ENCODE measurements around the gene TAF5L. TPM values are rescaled to one million over a fixed set of nuclear protein-coding genes. Genes with fewer than 3 reads are reported as not detected.

The TAF5L gene
- total RNA-seq, 3 donors from 2014 or later (not counting 1 experiment from before 2014, with no cell fraction given) = 21.6 to 37.9 (median 32.7) TPM

DNA sequence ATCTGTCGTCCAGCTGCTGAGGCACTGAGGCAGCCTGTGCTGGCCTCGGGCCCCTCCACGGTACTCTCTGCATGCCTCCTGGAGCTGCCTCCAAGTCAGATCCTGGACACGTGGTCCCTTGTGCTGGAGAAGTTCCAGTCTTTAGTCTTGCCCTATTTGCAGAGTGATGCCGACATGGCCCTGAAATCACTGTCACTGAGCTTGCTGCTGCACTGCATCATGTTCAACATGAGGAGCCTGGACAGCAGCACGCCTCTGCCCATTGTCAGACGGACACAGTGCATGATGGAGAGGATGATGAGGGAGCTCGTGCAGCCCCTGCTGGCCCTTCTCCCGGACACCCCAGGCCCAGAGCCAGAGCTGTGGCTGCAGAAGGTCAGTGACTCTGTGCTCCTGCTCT lies 10.1 kb upstream of the TAF5L start:
- intact Hi-C loops (cut with micrococcal nuclease) = no loop called here
- no peak for DNase-seq
- Mint-ChIP-seq H3K4me3 (no peak overlapping the region), H3K4me1 (peaks cover 11 to 17% of the 10 kb centered on the region in 2 donors), H3K36me3 (peaks cover 8% of the 10 kb centered on the region), H3K9me3 (no peaks in the 10 kb centered on the region), H3K27me3 (ENCODE audit: low read depth in 2 of 2) (no peaks in the 10 kb centered on the region), H3K27ac (no peak overlapping the region)
- 97% methylated on average over 9 of the region's 9 CpGs for WGBS (ENCODE audit: insufficient coverage)
- Histone ChIP-seq H3K27me3 (ENCODE audit: control insufficient read depth, insufficient read depth, low read length) (no peaks in the 10 kb centered on the region), H3K27ac (ENCODE audit: low read length) (no peak overlapping the region), H3K9me3 (ENCODE audit: control insufficient read depth, insufficient read depth, low read length) (no peaks in the 10 kb centered on the region), H3K4me3 (ENCODE audit: low read length) (no peak overlapping the region), H3K36me3 (ENCODE audit: control insufficient read depth, insufficient read depth, low read length) (peaks cover 46% of the 10 kb centered on the region), H3K4me1 (ENCODE audit: control insufficient read depth, insufficient read depth, low read length) (no peaks in the 10 kb centered on the region)
- ATAC-seq = no peak
- TF ChIP-seq, protein P1, sequence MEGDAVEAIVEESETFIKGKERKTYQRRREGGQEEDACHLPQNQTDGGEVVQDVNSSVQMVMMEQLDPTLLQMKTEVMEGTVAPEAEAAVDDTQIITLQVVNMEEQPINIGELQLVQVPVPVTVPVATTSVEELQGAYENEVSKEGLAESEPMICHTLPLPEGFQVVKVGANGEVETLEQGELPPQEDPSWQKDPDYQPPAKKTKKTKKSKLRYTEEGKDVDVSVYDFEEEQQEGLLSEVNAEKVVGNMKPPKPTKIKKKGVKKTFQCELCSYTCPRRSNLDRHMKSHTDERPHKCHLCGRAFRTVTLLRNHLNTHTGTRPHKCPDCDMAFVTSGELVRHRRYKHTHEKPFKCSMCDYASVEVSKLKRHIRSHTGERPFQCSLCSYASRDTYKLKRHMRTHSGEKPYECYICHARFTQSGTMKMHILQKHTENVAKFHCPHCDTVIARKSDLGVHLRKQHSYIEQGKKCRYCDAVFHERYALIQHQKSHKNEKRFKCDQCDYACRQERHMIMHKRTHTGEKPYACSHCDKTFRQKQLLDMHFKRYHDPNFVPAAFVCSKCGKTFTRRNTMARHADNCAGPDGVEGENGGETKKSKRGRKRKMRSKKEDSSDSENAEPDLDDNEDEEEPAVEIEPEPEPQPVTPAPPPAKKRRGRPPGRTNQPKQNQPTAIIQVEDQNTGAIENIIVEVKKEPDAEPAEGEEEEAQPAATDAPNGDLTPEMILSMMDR (IDR thresholded peaks at IDR 0.05) = no peak

DNA sequence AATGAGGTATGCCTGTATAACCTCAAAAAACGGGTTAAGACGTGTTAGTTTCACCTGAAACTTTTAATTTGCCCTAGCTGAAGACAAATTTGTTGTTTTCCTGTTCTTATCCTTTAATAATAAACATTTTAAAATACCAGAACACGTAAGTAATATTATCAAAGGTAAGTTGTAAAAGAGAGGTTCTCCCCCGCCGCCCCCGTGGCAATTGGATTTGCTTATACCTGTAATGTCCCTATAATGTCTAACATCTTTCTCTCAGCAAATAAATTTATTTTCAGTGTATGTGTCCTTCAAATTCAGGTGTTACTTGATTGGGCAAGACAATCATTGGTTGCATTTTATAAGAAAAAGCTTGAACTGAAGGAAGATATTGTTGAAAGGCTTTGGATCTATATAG lies 6.0 kb upstream of the TAF5L start:
- Histone ChIP-seq H3K27me3 (ENCODE audit: control insufficient read depth, insufficient read depth, low read length) (no peaks in the 10 kb centered on the region), H3K36me3 (ENCODE audit: control insufficient read depth, insufficient read depth, low read length) (peaks cover 28% of the 10 kb centered on the region), H3K4me3 (ENCODE audit: low read length) (no peak overlapping the region), H3K9me3 (ENCODE audit: control insufficient read depth, insufficient read depth, low read length) (no peaks in the 10 kb centered on the region), H3K27ac (ENCODE audit: low read length) (no peak overlapping the region), H3K4me1 (ENCODE audit: control insufficient read depth, insufficient read depth, low read length) (no peaks in the 10 kb centered on the region)
- WGBS (ENCODE audit: insufficient coverage) = 96% methylated on average over 2 of the region's 6 CpGs
- peaks cover 13 to 21% of the 10 kb centered on the region in 2 donors for H3K4me1 Mint-ChIP-seq
- DNase-seq (no peak), ATAC-seq (no peak)
- H3K36me3 Mint-ChIP-seq = peaks cover 2% of the 10 kb centered on the region
- TF ChIP-seq, protein P1 (IDR thresholded peaks at IDR 0.05) = no peak
- H3K9me3 Mint-ChIP-seq = no peaks in the 10 kb centered on the region
- H3K4me3 Mint-ChIP-seq = no peak overlapping the region
- H3K27me3 Mint-ChIP-seq (ENCODE audit: low read depth in 2 of 2) = no peaks in the 10 kb centered on the region
- intact Hi-C loops (cut with micrococcal nuclease) = no loop called here
- no peak overlapping the region for H3K27ac Mint-ChIP-seq

DNA sequence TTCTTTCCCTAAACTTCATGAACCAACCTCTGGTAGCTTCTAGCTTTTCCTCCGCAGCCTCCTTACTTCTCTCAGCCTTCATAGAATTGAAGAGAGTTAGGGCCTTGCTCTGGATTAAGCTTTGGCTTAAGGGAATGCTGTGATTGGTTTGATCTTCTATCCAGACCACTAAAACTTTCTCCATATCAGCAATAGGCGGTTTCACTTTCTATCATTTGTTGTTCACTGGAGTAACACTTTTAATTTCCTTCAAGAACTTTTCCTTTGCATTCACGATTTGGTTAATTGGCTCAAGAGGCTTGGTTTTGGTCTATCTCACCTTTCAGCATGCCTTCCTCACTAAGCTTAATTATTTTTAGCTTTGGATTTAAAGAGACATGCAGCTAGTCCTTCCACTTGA lies 5.2 kb upstream of the TAF5L start:
- Mint-ChIP-seq H3K27me3 (ENCODE audit: low read depth in 2 of 2) (no peaks in the 10 kb centered on the region), H3K27ac (no peak overlapping the region), H3K4me3 (no peak overlapping the region), H3K36me3 (no peaks in the 10 kb centered on the region), H3K4me1 (peaks cover 20 to 28% of the 10 kb centered on the region in 2 donors), H3K9me3 (no peaks in the 10 kb centered on the region)
- Histone ChIP-seq H3K4me3 (ENCODE audit: low read length) (no peak overlapping the region), H3K27me3 (ENCODE audit: control insufficient read depth, insufficient read depth, low read length) (no peaks in the 10 kb centered on the region), H3K27ac (ENCODE audit: low read length) (no peak overlapping the region), H3K36me3 (ENCODE audit: control insufficient read depth, insufficient read depth, low read length) (peaks cover 20% of the 10 kb centered on the region), H3K9me3 (ENCODE audit: control insufficient read depth, insufficient read depth, low read length) (no peaks in the 10 kb centered on the region), H3K4me1 (ENCODE audit: control insufficient read depth, insufficient read depth, low read length) (peaks cover 5% of the 10 kb centered on the region)
- WGBS (ENCODE audit: insufficient coverage) = 81% methylated on average over 2 of the region's 3 CpGs
- ATAC-seq = no peak
- TF ChIP-seq, protein P1 (IDR thresholded peaks at IDR 0.05) = no peak
- no peak for DNase-seq
- intact Hi-C loops (cut with micrococcal nuclease) = no loop called here

DNA sequence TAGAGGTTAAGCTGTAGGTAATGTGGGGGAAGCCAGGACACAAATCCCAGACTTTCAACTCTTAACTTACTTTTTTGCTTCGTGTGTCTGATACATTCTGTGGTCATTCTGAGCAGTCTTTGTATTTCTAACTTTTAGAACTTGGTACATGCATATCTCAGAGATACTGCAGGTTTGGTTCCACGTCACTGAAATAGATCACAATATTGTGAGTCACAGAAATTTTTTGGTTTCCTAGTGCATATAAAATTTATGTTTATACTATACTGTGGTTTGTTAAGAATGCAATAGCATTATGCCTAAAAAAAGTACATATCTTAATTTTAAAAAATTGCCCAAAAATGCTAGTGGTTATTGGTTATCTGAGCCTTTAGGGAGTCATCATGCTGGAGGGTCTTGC lies 3.3 kb upstream of the TAF5L start:
- peaks cover 30 to 39% of the 10 kb centered on the region in 2 donors for H3K4me1 Mint-ChIP-seq

More for the DNA sequence above, 3.3 kb upstream of the TAF5L start:
- H3K27me3 Mint-ChIP-seq (ENCODE audit: low read depth in 2 of 2) = no peaks in the 10 kb centered on the region
- no peaks in the 10 kb centered on the region for H3K36me3 Mint-ChIP-seq
- Histone ChIP-seq H3K27ac (ENCODE audit: low read length) (no peak overlapping the region), H3K27me3 (ENCODE audit: control insufficient read depth, insufficient read depth, low read length) (no peaks in the 10 kb centered on the region), H3K9me3 (ENCODE audit: control insufficient read depth, insufficient read depth, low read length) (no peaks in the 10 kb centered on the region), H3K36me3 (ENCODE audit: control insufficient read depth, insufficient read depth, low read length) (peaks cover 2% of the 10 kb centered on the region), H3K4me1 (ENCODE audit: control insufficient read depth, insufficient read depth, low read length) (peaks cover 16% of the 10 kb centered on the region), H3K4me3 (ENCODE audit: low read length) (no peak overlapping the region)
- H3K27ac Mint-ChIP-seq = no peak overlapping the region
- intact Hi-C loops (cut with micrococcal nuclease) = loop anchor here (5.0 to 10.0 kb wide), 2 partner anchors 72 to 1016 kb away; partner anchors contain the start of genes ABCB10 and COG2
- no peaks in the 10 kb centered on the region for H3K9me3 Mint-ChIP-seq
- ATAC-seq = no peak
- no peak overlapping the region for H3K4me3 Mint-ChIP-seq
- TF ChIP-seq, protein P1 (IDR thresholded peaks at IDR 0.05) = no peak
- no peak for DNase-seq
- 75% methylated on average over 1 of the region's 2 CpGs for WGBS (ENCODE audit: insufficient coverage)

All from natural killer cell (primary cell).